SK-N-SH (cell line): ENCODE measurements around the gene MBNL1. TPM values are rescaled to one million over a fixed set of nuclear protein-coding genes. Genes with fewer than 3 reads are reported as not detected.

Source experiments
- CTCF ChIA-PET: fragments of 300-600, 350-600 bp; formaldehyde crosslinking; extraction: SDS; loops from one replicate; lab custom pipeline; 2021; lab: Yijun Ruan, JAX
- POLR2A ChIA-PET: fragments of 350-600 bp; sonication (Branson Sonifier 250); formaldehyde crosslinking; extraction: SDS; loops from one replicate; lab custom pipeline; 2020; ENCODE audit warnings: antibody characterized with exemption, inconsistent platforms; lab: Yijun Ruan, JAX
- DNase-seq: peaks from one replicate; pipeline ENCODE4 v3.0.0; 2012
- H2AFZ ChIP-seq: fragments of 200-600 bp; sonication (generic); 2 replicates; pipeline ENCODE4 v1.8.1; 2016; ENCODE audit warnings: antibody characterized with exemption, mild to moderate bottlenecking, low read depth
- H3F3A ChIP-seq: fragments of 200-600 bp; sonication (generic); replicated peaks from 2 replicates; pipeline ENCODE3; 2016; ENCODE audit warnings: antibody characterized with exemption, mild to moderate bottlenecking; ENCODE audit not compliant: insufficient read depth
- H3K27ac ChIP-seq, 2 experiments: fragments of 200-500 bp in 1 of 2; fragments of 200-600 bp in 1 of 2; sonication (Bioruptor generic) in 1 of 2; sonication (generic), shearing (Covaris generic) in 1 of 2; 2 replicates each; pipeline versions ENCODE4 v1.5.1 to v1.6.1; 2014 to 2016; ENCODE audit warnings: low read depth in 2 of 2, inconsistent platforms in 1 of 2, low read length in 1 of 2, mild to moderate bottlenecking in 1 of 2, mixed read lengths in 1 of 2
- H3K27me3 ChIP-seq: fragments of 200-600 bp; sonication (generic), shearing (Covaris generic); 2 replicates; pipeline ENCODE4 v1.6.1; 2016; ENCODE audit warnings: mixed run types; ENCODE audit not compliant: insufficient read depth
- H3K36me3 ChIP-seq, 2 experiments: fragments of 200-500 bp in 1 of 2; fragments of 200-600 bp in 1 of 2; sonication (Bioruptor generic) in 1 of 2; sonication (generic) in 1 of 2; replicated peaks in 1 of 2; 2 replicates each; pipeline versions ENCODE3 to v1.5.1; 2014 to 2016; ENCODE audit warnings: low read length in 1 of 2, mild to moderate bottlenecking in 1 of 2; ENCODE audit not compliant: insufficient read depth in 2 of 2, control insufficient read depth in 1 of 2
- H3K4me1 ChIP-seq, 2 experiments: fragments of 200-500 bp in 1 of 2; fragments of 200-600 bp in 1 of 2; sonication (Bioruptor generic) in 1 of 2; sonication (generic), shearing (Covaris generic) in 1 of 2; 2 replicates each; pipeline versions ENCODE4 v1.5.1 to v1.6.1; 2014 to 2016; ENCODE audit warnings: low read depth in 1 of 2, low read length in 1 of 2, mixed run types in 1 of 2; ENCODE audit not compliant: insufficient read depth in 2 of 2, control insufficient read depth in 1 of 2
- H3K4me2 ChIP-seq: fragments of 200-600 bp; sonication (generic), shearing (Covaris generic); 2 replicates; pipeline ENCODE4 v1.6.1; 2017; ENCODE audit warnings: mixed run types
- H3K4me3 ChIP-seq, 2 experiments: fragments of 200-500 bp in 1 of 2; fragments of 200-600 bp in 1 of 2; sonication (Bioruptor generic) in 1 of 2; sonication (generic), shearing (Covaris generic) in 1 of 2; 2 replicates each; pipeline versions ENCODE4 v1.5.1 to v1.8.1; 2014 to 2016; ENCODE audit warnings: low read depth in 2 of 2, inconsistent platforms in 1 of 2, low read length in 1 of 2, mild to moderate bottlenecking in 1 of 2, mixed read lengths in 1 of 2, moderate library complexity in 1 of 2
- H3K79me2 ChIP-seq: fragments of 200-600 bp; sonication (generic); 2 replicates; pipeline ENCODE4 v1.8.1; 2017; ENCODE audit warnings: mild to moderate bottlenecking; ENCODE audit not compliant: insufficient read depth
- H3K9ac ChIP-seq: fragments of 200-600 bp; sonication (generic); 2 replicates; pipeline ENCODE4 v1.6.1; 2017; ENCODE audit warnings: mixed run types
- H3K9me2 ChIP-seq: fragments of 200-600 bp; sonication (generic); 2 replicates; pipeline ENCODE4 v1.6.1; 2017; ENCODE audit warnings: mixed run types
- H3K9me3 ChIP-seq: fragments of 200-600 bp; sonication (generic); 2 replicates; pipeline ENCODE4 v1.6.1; 2017; ENCODE audit warnings: mixed run types, mild to moderate bottlenecking, moderate library complexity
- H4K20me1 ChIP-seq: fragments of 200-600 bp; sonication (generic); 2 replicates; pipeline ENCODE4 v1.6.1; 2017; ENCODE audit warnings: mild to moderate bottlenecking, mixed run types; ENCODE audit not compliant: insufficient read depth
- ELF1 ChIP-seq: IDR thresholded peaks from 2 replicates; pipeline ENCODE4 v1.4.0; 2012
- FOXM1 ChIP-seq: IDR thresholded peaks from 2 replicates; pipeline ENCODE4 v1.4.0; 2012; ENCODE audit warnings: low read depth, mild to moderate bottlenecking
- GABPA ChIP-seq: IDR thresholded peaks from 2 replicates; pipeline ENCODE4 v1.4.0; 2012; ENCODE audit warnings: low read depth, mild to moderate bottlenecking
- IRF3 ChIP-seq: fragments of 150-350 bp; IDR thresholded peaks from 2 replicates; pipeline ENCODE4 v1.6.1; 2016; ENCODE audit warnings: mild to moderate bottlenecking, low read depth, low read length
- MAX ChIP-seq: IDR thresholded peaks from 2 replicates; pipeline ENCODE4 v1.4.0; 2012; ENCODE audit warnings: low read depth
- MXI1 ChIP-seq: IDR thresholded peaks from 2 replicates; pipeline ENCODE4 v1.6.1; 2012; ENCODE audit warnings: mild to moderate bottlenecking, low read depth, low read length, improper control_type of control experiment
- PBX3 ChIP-seq: IDR thresholded peaks from 2 replicates; pipeline ENCODE4; 2012
- SIN3A ChIP-seq: IDR thresholded peaks from 2 replicates; pipeline ENCODE4 v1.6.1; 2012; ENCODE audit warnings: low read depth, mild to moderate bottlenecking, low read length, moderate library complexity, borderline replicate concordance
- USF2 ChIP-seq: fragments of 150-350 bp; IDR thresholded peaks from 2 replicates; pipeline ENCODE4 v1.6.1; 2017; ENCODE audit warnings: antibody characterized with exemption, low read length, low read depth, borderline replicate concordance
- YY1 ChIP-seq: IDR thresholded peaks from 2 replicates; pipeline ENCODE4 v1.4.0; 2012; ENCODE audit warnings: low read depth, mild to moderate bottlenecking
- ZBTB33 ChIP-seq: IDR thresholded peaks from 2 replicates; pipeline ENCODE4 v1.4.0; 2012; ENCODE audit warnings: low read depth, borderline replicate concordance
- WGBS: methylation state at CpG from one replicate; pipeline ENCODE4 v1.1.6; 2017; ENCODE audit warnings: low lambda C conversion rate; 5-methylcytosine and 5-hydroxymethylcytosine counted together
- polyA plus RNA-seq, 3 experiments: library from polyadenylated mRNA; depleted of rRNA; stranded (reverse); fragments of >200 nt; gene quantifications; 2 replicates each; pipeline ENCODE4 v1.2.3, GENCODE V29; 2012

Gene MBNL1
- polyA plus RNA-seq, 1 of the 3 experiments (the other 2 are of a cell fraction), result 44.3 TPM

GRCh38 chr3:152455989-152456388 is 187.3 kb downstream of the MBNL1 start (continued):
- TF ChIP-seq FOXM1, result no peak
- no peak for TF ChIP-seq GABPA
- no peak for TF ChIP-seq ZBTB33
- TF ChIP-seq PBX3, result no peak

GRCh38 chr3:152457500-152458375 is 189.0 kb downstream of the MBNL1 start:
- H3F3A ChIP-seq, result peaks cover 33% of the 10 kb centered on the region
- CTCF ChIA-PET, result interaction anchor here (1.2 to 2.3 kb wide), 5 partner anchors 9 to 274 kb away, joined by 4 to 8 read pairs (median 6); no protein-coding TSS in a partner anchor
- H2AFZ ChIP-seq, result no peak overlapping the region
- H3K27me3 ChIP-seq, result no peaks in the 10 kb centered on the region
- H3K4me3 ChIP-seq, result no peak overlapping the region
- DNase-seq, result no peak
- no peaks in the 10 kb centered on the region for H3K9me2 ChIP-seq
- H3K9me3 ChIP-seq, result no peaks in the 10 kb centered on the region
- no peak for TF ChIP-seq MXI1
- no peak for TF ChIP-seq IRF3
- TF ChIP-seq SIN3A, result no peak
- no peak for TF ChIP-seq YY1
- no peak for TF ChIP-seq ELF1
- no peak for TF ChIP-seq FOXM1
- TF ChIP-seq MAX, result no peak
- TF ChIP-seq USF2, result no peak
- TF ChIP-seq, all 33 proteins: peak for 0
- Histone ChIP-seq H3K36me3 (peaks cover 60 to 85% of the 10 kb centered on the region in 2 experiments), H3K27ac (no peak overlapping the region), H3K9ac (no peak overlapping the region), H3K4me1 (no peaks in the 10 kb centered on the region; a peak in 3 of 4 replicates), H3K4me2 (no peak overlapping the region), H3K79me2 (peaks cover 42% of the 10 kb centered on the region), H4K20me1 (no peaks in the 10 kb centered on the region)
- 91% methylated on average over 7 of the region's 7 CpGs for WGBS
- POLR2A ChIA-PET, result no interaction called here
